Uterine smooth muscle cell (primary cell): Measurements from ENCODE around the gene WRAP73. TPM values are rescaled to one million over a fixed set of nuclear protein-coding genes. Genes with fewer than 3 reads are reported as not detected.

ENCODE experiments used
- total RNA-seq: library from RNA; depleted of rRNA; stranded (reverse); fragments of >200 nt; gene quantifications from 2 replicates; pipeline ENCODE4 v1.2.3, GENCODE V29; 2014

WRAP73 gene, protein sequence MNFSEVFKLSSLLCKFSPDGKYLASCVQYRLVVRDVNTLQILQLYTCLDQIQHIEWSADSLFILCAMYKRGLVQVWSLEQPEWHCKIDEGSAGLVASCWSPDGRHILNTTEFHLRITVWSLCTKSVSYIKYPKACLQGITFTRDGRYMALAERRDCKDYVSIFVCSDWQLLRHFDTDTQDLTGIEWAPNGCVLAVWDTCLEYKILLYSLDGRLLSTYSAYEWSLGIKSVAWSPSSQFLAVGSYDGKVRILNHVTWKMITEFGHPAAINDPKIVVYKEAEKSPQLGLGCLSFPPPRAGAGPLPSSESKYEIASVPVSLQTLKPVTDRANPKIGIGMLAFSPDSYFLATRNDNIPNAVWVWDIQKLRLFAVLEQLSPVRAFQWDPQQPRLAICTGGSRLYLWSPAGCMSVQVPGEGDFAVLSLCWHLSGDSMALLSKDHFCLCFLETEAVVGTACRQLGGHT
- total RNA-seq = 19.9 and 20.1 TPM in 2 replicates

DNA sequence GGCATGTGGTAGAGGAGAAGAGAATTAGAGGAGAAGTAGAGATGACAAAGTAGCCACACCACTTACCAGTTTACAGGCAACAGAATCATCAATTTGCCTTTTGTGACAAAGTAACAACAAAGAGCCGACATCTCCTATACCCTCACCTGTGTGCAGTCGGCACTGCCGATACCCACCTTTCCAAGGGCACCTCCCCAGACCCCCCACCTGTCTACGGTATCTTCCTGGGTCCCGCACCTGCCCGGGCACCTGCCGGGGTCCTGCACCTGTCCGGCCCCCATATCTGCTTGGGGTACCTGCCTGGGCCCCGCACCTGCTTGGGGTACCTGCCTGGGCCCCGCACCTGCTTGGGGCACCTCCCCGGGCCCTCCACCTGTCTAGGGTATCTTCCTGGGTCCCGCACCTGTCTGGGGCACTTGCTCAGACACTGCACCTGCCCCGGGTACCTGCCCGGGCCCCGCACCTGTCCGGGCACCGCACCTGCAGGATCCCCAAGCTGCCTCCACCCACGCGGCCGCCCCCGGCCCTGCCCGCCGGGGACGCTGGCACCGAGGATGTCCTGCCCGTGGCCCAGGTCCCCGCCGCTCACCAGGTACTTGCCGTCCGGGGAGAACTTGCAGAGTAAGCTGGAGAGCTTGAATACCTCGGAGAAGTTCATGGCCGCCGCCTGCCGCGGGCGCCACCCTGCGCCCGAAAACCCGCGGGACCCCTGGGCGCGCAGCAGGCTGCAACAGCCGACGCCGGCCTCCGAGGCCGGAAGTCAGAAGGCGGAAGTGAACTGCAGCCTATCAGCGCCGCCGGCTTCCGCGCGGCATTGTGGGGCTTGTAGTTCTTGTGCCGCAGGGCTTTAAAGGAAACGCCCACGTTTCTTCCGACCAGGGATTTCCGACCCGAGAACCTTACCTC, at the start of gene WRAP73:
Gene WRAP73 (minus strand): TSS at position 762 of the 906 bp plus-strand sequence. CDS start 104 bp downstream, at position 658.

DNA sequence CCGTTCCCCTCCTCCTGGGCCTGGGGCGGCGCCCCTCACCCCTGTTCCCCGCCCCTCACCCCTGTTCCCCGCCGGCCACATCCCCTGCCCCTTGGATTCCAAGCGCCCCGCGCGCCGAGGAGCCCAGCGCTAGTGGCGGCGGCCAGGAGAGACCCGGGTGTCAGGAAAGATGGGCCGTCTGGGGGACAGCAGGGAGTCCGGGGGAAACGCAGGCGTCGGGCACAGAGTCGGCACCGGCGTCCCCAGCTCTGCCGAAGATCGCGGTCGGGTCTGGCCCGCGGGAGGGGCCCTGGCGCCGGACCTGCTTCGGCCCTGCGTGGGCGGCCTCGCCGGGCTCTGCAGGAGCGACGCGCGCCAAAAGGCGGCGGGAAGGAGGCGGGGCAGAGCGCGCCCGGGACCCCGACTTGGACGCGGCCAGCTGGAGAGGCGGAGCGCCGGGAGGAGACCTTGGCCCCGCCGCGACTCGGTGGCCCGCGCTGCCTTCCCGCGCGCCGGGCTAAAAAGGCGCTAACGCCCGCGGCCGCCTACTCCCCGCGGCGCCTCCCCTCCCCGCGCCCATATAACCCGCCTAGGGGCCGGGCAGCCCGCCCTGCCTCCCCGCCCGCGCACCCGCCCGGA, 2.1 kb upstream of the WRAP73 start, which contains the start of gene TP73:
Gene TP73 (plus strand): TSS at position 587 of the 618 bp plus-strand sequence. CDS start 29,850 bp downstream, outside the sequence.

DNA sequence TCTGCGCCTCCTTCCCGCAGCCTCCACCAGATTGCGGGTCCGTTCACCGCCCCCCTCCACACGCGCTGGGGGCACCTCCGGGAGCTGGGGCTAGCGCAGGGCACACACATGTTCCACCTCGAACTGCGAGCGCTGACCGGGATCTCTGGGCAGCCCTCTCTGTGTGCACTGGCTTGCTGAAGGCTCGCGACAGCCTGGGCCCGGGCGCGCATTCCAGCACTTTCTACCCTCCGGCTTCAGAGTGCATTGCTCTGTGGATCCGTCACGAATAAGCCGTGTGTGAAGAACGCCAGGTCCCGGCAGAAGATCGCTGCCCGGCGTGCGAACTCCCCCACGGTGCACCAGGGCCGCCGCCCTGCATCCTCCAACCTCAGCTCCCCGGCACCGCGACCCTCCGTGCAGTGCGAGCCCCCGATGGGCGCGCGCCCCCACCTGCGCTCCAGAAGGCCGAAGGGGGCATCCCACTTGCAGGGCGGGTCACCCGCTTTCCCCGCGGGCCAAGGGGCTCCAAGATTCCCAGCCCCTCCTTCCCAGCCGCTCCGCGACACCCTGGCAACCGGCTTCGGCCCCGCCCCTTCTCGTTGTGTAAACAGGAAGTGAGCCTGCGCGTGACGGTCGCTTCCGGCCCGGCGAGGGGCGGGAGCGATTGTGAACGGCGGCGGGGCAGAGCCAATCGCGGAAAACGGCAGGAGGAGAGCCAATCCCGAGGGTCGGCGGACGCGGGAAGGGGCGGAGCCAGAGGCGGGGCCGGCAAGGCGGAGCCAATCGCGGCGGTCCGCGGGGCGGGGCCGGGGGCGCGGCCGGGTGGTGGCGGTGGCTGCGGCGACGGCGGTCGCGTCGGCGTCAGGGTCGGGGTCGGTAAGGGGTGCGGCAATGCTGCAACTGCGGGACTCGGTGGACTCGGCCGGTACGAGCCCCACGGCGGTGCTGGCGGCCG, 25.4 kb downstream of the WRAP73 start, which contains the start of gene TPRG1L:
Gene TPRG1L (plus strand): TSS at position 816 of the 937 bp plus-strand sequence. CDS start 58 bp downstream, at position 874.

DNA sequence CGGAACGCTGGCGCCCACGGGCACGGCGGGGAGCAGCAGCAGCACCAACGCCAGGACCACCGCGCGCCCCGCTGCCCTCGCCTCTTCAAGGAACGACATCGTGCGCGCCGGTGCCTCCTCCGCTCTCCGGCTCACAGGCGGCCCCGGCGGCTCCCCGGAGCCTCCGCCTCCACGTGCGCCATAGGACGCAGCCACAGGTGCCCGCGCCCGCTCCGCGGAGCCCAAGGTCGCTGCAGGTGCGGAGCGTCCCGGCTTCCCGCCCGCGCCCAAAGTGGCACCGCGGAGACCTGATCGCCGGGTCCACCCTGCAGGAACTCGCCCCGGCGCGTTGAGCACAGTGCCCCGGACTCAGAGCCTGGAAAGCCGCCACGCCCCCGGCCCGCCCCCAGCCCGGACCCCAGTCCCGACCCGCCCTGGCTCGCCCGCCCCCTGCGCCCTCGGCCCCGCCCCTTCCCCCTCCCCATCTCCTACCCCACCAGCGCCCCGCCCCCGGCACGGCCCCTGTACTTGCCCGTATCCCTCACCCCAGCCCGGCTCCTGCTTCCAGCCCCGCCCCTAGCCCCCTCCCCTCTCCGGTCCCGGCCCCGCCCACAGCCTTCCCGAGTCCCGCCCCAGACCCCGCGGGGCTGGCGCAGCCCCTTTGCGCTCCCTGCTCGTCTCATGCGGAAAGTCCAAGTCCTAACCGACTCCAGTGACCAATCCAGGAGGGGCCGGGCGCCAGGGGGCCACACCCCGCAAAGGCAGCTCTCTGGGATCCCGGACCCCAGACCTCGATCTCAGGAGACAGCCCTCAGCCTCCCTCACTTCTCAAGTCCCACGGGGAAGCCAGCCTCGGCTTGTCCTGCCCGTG, 38.5 kb downstream of the WRAP73 start, which contains the start of gene MEGF6:
Gene MEGF6 (minus strand): TSS at position 339 of the 850 bp plus-strand sequence. CDS start 240 bp downstream, at position 99.

Other genes starting within 250 kb of the WRAP73 start
- gene ARHGEF16, start 195.4 kb downstream of the WRAP73 start, total RNA-seq = 0.11 TPM in 1 of 2 replicates, not detected in the other
- 0.77 and 2.5 TPM in 2 replicates for gene MEGF6, start 38.6 kb downstream of the WRAP73 start, total RNA-seq
- gene TPRG1L, start 25.1 kb downstream of the WRAP73 start, total RNA-seq = 23.8 and 24.7 TPM in 2 replicates
- gene TP73, start 2.4 kb upstream of the WRAP73 start, total RNA-seq = under 0.01 and 0.12 TPM in 2 replicates
- not detected in 2 replicates for gene CCDC27, start 102.3 kb upstream of the WRAP73 start, total RNA-seq
- 0.55 and 2.5 TPM in 2 replicates for gene SMIM1, start 122.6 kb upstream of the WRAP73 start, total RNA-seq
- gene LRRC47, start 146.4 kb upstream of the WRAP73 start, total RNA-seq = 36.9 and 39.9 TPM in 2 replicates
- 21.2 and 29.6 TPM in 2 replicates for gene CEP104, start 207.1 kb upstream of the WRAP73 start, total RNA-seq
- 10.5 and 14.1 TPM in 2 replicates for gene DFFB, start 207.4 kb upstream of the WRAP73 start, total RNA-seq